Islet of Langerhans (tissue), 1 donor: ENCODE data around the gene CREG2.
"Not testable (repeated sequence)": the region's sequence is repeated elsewhere in the genome, so short reads cannot be mapped to it uniquely, and the experiment has no call there.

Experiments used
- FAIRE-seq: peaks from one replicate; lab custom pipeline; 2011; peaks lifted over from hg19 to GRCh38; lab: Jason Lieb, UNC

CREG2 gene

DNA sequence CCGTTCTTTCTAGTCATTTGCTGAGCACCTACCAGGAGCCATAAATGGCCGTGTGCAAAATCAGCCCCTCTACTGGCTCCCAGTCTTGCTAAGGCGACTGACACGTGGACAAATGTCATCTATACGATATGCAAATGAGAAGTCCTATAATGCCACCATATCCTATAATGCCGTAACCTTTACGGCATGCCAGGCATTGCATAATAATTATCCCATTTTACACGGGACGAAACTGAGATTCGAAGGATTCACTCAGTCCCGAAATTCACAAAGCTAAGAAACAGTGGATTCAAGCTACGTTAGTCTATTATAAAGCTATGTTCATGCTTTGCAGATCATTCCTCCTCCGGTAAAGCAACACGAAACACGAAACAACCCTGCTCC lies 44.7 kb downstream of the CREG2 start:
- no peak for FAIRE-seq

DNA sequence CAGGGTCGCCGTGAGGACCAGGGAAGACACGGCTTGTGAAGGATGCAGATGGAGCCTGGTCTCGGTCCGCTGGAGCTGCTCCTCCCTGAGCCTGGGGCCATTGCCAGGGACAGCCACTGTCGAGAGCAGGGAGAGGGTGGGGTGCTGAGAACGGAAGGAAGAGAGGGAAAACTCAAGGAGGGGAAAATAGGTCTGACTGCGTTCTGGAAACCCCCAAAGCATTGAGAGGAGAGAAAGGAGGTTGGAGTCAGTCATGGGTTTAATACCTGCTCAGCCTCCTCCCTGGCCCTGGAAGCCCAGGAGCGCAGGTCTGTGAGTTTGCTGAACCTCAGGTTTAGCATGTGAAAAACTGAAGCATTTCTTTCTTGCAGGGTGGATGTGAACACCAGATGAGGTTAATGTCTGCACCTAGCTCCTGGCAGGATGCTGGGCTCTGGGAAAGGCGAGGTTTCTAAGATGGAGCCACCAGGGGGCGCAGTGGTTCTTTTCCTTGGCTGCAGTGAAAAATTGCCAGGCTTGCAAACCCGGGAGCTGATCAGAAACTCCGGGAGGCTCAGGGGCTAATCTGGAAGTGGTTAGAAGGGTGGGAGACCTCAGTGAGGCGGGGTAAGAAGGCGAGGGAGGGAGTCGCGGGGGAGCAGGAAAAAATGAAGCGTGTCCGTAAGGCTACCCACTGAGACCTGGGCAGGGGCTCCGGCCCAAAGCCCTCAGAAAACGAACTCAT lies 45.2 kb downstream of the CREG2 start:
- FAIRE-seq: no peak

DNA sequence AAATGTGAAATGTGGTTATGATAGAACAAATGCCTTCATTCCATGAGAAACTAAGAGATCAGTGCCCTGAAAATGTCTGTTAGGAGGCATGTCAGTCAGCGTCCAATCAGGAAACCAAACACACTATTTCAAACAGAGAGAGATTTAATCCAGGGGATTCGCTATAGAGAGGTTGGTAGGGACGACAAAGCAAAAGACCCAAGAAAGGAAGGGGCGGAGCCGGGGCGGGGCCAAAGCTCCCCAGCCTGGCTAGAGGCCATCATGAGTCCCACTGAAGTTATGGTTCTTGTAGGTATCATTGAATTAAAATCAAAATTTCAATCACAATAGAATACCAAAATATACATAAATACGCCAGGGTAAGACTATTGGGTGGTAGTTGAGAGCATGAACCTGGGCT lies 45.9 kb downstream of the CREG2 start:
- FAIRE-seq: no peak

DNA sequence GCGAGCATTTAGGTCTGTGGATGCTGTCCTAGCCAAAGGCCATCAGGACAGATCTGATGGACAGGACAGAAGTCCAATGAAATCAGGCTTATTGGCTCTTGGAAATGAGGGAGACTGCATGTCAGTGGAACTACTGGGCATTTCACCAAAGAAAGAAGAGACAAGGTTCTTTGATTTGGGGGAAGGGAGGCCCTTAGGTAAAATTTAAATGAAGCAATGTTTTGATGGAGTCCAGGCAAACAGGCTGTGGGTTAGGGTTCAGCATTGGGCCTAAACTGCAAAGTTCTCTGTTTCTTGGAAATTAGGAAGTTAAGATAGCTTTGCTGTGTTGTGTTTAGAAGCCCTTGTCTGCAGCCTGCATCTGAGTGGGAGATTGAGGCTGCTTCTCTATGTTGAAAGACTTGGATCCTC lies 47.2 kb downstream of the CREG2 start:
- no peak for FAIRE-seq

DNA sequence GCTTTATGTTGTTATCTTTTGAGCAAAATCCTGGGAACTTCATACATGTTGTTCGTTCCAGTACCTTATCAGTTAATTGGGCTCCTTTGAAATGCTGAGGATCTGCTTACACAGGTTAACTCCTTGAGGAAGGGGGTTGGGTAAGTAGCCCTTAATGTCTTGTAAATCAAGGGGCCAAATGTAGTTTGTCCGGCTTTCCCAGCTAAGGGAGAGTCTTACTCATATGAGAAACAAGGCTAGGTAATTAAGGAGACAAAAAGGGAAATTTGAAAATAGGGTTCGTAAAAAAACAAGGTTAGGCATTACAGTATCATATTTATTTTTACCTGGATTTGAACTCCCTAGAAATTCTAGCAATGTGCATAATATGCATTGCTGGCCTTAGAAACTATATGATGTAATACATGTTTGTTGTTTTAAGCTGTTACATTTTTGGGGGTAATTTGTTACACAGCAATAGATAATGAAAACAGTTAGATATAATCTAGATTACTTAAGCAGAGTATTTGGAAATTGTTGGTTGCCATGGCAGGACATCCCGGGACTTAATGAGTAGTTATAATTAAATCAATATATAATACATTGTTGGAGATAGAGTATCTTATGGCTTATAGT lies 47.9 kb downstream of the CREG2 start:
- no peak for FAIRE-seq

DNA sequence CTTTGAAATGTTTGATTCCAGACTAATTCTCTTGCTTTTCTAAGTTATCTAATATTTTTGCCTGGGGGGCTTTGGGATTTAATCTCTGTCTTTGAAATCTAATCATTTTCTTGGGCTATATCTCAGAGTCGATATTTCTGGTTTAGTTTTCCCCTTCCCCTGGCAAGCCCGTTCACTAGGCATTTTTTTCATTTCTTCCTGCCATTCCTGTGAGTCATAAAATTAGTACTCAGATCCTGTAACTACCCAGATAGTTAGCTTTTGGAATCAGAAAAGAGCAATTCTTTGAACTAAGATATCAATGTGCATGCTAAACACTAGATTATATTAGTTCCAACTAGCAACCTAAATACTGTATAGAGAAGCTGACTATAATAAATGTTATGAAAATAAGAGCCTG lies 49.4 kb downstream of the CREG2 start:
- no peak for FAIRE-seq

DNA sequence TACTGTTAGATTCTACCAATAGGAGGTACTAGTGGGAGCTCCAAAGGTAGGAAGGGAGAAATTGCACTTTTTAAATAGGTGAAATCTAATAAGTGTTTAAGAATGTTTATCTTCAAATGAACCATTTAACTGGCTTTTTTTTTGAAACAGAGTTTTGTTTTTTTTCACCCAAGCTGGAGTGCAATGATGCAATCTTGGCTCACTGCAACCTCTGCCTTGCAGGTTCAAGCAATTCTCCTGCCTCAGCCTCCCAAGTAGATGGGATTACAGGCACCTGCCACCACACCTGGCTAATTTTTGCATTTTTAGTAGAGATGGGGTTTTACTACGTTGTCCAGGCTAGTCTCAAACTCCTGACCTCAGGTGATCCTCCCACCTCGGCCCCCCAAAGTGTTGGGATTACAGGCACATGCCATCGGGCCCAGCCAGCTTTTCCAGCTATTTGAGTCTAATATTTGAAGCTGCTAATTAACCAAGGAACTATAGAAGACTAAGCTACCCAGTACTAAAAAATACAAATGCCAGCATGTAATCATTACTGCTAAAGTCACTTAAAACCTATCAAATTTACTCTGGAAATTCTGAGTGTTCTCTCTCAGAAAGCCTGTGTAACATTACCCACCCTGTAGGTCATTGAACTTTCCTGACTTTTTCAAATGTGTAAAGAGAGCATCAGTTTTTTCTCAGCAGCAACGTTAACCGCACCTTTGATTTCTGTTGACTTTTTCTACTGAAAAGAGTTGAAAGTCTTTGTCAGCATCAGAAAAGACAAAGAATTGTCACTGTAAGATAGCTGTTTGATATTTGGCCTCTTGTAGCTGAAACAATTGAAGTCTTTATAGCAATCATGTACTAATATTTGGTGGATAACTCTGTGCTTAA lies 54.2 kb downstream of the CREG2 start:
- no peak for FAIRE-seq

DNA sequence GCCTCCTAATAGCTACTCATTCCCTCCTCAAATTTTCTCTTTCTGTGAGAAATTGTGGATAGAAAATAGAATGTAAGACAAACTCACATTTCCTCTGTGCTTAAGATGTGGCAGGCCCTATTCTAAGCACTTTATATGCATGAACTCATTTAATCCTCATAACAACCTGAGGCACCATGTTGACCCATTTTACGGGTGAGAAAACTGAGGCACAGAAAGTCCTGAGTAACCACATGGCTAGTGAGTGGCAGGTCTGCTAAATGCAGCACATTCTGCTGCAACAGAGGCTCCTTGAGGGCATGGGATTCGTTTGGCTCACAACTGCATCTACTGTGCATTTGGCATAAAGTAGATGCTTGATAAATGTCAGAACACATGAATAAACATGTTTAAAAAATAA lies 56.1 kb downstream of the CREG2 start:
- no peak for FAIRE-seq

DNA sequence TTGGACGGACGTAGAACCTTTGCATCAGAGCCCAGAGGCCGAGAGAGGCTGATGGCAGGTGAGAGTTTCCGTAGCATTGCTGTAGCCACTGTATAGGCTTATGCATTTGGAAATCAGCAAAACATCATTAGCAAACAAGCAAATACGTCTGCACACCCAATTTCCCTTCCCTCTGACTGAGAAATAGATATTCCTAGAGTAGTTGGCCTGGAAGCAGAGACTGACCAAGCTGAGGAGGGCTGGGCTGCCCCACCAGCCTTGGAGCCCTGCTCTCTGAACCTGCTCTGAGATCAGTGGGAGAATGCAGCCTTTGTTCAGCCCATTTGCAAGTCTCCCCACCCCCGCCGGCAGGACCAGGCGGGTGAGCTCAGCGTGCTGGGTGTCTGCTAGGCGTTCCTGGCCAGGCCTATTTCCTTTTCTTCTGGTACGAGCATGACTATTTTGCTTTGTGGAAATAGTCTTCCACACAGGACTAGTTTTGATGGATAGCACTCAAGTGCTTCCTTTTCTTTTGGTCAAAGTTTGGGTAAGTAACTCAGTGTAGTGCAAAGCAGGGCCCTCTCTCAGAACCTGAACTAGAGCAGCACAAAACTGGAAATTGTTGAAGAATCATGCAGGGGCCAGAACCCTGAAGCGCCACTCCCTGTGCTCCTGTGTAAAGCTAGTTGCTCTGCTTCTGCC lies 56.9 kb downstream of the CREG2 start:
- FAIRE-seq: no peak

DNA sequence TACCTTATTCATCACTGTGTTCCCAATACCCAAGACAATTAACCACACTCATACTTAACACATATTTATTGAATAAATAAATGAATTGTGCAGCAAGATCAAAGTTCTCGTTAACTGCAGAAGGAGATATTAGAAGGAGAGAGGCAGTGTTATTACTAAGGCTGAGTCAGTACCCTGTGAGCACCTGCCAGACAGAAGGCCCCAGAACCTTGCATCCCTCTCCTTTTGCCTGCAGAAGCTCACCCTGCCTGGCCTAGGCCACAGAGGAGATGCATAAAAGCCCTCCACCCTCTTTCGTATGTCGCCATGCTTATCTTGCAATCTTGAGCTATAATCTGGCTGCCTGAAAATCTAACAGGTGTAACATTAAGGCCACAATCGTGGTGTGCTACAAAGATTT lies 58.3 kb downstream of the CREG2 start:
- no peak for FAIRE-seq

DNA sequence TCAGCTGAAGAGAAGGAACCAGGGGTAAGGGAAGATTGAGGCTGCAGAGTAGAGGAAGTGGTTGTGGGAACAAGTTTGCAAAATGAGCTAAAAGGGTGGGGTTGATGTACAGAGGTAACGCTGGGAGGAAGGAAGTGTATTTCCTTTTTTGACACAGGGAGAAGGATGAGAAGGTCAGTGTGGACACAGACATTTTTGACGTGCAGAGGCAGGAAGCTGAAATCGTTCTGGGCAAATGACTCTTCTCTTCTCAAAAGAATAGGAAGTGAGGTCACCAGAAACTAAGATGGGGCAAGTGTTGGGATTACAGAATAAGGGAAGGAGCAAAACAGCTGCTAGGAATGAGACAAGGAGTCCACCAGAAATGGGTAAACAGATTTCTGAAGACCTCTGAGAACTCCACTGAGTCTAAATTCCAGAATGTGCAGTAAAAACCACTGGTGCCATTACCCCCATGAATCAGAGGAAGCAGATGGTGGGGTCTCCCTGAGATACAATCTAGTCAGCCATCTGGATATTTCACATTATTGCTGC lies 58.8 kb downstream of the CREG2 start:
- FAIRE-seq: no peak

DNA sequence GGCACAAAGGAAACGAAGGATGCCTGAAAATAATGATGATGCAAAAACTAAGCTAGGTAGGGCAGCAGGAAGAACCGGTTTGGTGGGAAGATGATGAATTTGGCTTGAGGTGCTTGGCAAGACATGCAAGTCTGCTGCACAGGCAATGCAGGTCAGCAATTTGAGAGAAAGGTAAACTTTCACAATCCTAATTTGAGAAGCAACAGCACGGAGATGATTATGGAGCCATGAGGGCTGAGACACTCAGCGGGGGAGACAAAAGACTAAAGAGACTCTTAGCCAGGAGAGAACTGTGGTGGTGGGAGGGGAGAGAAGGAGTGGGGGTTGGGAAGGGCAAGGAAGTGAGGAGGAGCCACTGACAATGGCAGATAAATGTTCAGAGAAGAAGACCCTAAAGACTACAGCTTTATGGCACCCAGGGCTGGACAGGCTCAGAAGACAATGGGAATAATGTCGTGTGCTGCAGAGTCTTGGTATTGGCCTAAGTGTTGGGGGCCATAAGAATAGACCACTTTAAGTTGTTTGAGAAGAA lies 59.4 kb downstream of the CREG2 start:
- no peak for FAIRE-seq

DNA sequence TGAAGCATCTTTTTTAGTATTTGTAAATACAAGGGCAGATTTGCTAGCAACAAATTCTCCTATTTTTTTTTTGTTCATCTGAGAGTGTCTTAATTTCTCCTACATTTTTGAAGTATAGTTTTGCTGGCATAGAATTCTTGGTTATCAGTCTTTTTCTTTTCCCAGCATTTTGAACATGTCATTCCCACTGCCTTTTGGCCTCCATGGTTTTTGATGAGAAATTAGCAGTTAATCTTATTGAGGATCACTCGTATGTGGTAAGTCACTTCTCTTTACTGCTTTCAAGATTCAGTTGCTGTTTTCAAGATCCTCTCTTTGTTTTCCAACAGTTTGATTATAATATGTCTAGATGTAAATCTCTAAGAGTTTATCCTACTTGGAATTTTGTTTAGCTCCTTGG lies 61.9 kb downstream of the CREG2 start:
- FAIRE-seq: no peak

DNA sequence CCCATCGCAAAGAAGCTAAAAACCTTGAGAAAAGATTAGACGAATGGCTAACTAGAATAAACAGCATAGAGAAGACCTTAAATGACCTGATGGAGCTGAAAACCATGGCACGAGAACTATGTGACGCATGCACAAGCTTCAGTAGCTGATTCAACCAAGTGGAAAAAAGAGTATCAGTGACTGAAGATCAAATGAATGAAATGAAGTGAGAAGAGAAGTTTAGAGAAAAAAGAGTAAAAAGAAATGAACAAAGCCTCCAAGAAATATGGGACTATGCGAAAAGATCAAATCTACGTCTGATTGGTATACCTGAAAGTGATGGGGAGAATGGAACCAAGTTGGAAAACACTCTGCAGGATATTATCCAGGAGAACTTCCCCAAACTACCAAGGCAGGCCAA lies 70.7 kb downstream of the CREG2 start:
- not testable (repeated sequence) for FAIRE-seq

DNA sequence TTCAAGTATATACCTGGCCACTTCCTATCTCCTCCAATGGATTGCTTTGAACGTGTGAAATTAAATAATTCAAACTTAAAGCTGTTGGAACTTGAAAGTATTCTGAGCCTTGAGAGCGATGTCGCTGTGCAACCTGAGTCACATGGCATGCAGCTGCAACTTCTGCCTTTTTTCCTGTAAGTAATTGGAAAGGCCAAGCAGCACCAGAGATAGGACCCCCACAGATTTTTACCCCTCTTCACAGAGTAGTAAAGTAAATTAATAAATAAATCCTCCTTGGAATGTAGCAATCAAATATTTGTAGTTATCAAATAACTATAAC lies 75.6 kb downstream of the CREG2 start:
- no peak for FAIRE-seq

DNA sequence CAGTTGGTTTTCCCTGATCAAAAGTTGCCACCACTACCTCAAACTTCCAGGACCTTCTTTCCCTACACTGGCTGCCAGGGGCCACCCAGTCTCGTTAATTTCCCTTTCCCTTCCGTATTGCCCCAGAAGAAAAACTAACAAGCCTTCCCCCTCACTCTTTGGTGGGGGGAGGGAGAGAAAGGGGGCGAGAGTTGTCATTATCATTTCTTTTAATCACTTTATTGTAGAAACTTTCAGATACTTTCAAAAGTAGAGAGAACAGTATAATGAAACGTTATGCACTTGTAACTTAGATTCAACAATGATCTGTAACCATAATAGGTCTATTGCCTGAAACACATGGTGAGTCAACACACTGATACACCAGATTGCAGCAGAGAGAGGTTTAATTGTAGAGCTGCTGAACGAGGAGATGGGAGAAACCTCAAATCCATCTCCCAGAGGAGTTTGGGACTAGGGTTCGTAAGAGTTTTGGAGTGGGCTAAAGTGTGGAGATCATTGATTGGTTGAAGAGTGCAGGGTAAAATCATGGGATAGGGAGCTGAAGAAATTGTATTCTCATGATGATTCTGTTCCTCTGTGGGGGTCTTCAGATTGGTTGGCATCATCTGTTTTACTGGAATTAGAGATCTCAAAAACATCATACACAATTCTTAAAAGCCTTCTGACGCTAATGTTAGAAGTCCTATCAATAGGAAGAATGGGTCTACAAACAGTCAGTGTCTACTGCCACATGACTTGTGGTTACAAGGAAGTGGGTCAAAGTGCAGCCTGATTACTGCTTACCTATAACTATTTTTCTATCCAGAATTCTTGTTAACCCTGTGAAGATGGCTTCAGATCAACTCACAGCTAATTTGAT lies 76.2 kb downstream of the CREG2 start:
- no peak for FAIRE-seq

DNA sequence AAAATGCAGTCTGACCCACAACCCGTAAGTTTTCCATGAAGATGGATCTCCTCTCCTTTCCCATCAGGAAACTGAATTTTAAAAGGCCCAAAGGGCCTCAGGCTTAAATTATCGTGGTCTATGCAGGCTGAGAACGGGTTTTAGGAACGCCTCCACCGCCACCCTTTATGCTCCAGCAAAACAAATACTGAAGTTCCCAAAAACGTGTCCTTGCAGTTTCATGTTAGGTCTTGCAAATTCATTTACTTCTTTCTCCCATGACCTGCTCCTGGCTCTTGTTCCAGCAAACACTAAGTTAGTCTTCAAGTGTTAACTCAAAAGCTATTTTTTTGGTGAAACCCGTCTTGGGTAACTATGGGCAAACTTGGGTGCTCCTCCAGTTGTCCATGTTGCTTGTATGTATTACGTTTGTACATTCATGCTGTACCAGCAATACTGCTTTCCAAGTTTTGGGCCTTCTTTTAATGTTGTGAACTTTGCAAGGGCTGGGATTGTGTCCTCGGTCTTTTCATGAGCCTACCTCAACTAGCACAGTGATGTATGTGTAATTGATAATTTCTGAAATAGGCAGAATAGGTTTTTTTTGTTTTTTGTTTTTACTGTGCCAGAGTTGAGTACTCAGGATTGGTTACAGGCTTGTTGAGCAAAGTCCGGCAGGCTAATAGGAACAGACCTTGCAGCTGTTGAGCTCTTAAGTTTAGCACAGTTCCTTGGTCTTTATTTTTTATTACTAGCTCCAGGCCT lies 77.0 kb downstream of the CREG2 start:
- no peak for FAIRE-seq

DNA sequence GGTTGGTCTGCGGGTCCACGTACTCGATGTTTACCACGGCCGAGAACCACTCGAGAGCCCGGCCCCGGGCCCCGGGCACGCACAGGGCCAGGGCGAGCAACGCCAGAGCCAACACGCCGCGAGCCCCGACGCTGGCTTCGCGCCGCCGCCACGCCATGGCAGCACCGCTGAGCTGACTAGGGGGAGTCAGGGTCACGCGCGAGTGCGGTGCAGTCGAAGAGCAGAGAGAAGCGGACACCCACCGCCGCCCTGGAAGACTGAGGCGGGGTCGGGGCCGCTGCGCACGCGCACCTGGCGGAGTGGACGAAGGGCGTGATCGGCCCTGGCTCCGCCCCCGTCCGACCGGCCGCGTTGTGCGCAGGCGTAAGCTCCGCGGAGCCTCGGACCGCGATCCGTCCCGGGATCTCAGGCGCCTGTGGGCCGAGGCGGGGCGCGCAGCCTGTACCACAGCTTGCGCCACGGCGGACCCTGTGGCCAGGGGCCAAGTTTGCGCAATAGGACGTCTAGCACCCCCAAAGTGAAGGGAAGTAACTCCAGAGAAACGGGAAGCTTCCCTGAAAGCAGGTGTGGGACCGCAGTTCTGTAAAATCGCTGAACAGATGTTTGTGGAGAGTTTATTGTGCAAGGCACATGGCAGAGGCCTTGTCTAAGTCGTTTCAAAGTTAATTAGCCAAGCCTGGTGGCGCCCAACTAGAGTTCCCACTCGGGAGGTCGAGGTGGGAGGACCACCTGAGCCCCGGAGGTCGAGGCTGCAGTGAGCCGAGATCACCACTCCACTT lies 78.7 kb downstream of the CREG2 start, which contains the start of gene RNF149:
TSS of gene RNF149 (minus strand) at position 270 of the 779 bp plus-strand sequence. CDS start at position 157, 113 bp downstream.
- no peak for FAIRE-seq

DNA sequence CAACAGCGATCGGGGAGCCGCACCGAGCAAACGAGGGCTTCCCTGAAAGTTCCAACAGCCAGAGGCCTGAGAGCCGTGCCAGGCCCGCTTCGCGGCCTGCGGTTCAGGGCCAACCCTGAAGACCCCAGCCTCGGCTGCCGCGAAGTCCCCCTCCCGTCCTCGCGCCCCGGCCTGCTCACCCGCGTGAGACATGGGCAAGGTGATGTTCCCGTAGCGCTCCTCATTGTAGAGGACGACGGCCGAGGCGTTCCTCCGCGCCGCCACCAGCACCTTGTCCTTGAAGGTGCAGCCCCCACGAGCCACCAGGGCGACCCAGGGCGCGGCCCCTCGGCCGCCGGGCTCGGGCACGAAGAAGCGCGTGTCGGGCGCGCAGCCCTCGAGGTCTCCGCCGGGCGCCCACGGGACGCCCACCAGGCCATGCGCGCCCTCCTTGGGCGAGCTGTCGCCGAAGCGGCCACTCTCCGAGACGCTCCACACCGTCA lies 79.3 kb downstream of the CREG2 start:
- FAIRE-seq: no peak

DNA sequence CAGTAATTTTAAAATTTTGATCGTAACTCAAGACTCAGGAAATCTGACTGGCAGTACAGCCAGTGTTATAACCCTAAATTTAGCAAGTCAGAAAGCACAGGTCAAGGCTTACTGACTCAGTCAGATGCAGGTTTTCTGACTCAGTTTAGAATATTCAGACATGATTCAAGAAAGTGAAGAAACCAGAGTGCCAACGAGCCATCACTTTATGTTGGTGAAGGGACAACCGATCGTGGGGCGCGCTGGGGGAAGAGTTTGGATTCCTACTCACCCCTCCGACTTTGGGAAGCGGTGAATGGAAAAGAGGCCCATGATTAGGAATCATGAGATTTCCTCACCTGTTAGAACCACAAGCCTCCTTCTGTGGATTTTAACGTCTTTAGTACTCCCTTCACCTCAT lies 79.8 kb downstream of the CREG2 start:
- no peak for FAIRE-seq
